ENCODE data around the gene OSER1.
A peak's percentile ranks its signal among the peaks of the same experiment; 100 is the strongest.
"Not testable (repeated sequence)": the region's sequence is repeated elsewhere in the genome, so short reads cannot be mapped to it uniquely, and the experiment has no call there.

The OSER1 gene

GRCh38 chr20:44200371-44200770 is 10.2 kb downstream of the OSER1 start:
- no peak for DNase-seq (ENCODE audit: low read depth)

GRCh38 chr20:44199877-44200276 is 10.7 kb downstream of the OSER1 start:
- no peak for DNase-seq (ENCODE audit: low read depth)

GRCh38 chr20:44198872-44199271 is 11.7 kb downstream of the OSER1 start:
- no peak for DNase-seq (ENCODE audit: low read depth)

- no peak for DNase-seq (ENCODE audit: low read depth)
These were observed 14.3 kb downstream of the OSER1 start for GRCh38 chr20:44196271-44196670.

- no peak for DNase-seq (ENCODE audit: low read depth)
These were observed 15.0 kb downstream of the OSER1 start for GRCh38 chr20:44195605-44196004.

GRCh38 chr20:44193801-44194200 is 16.8 kb downstream of the OSER1 start:
- DNase-seq (ENCODE audit: low read depth), result no peak

GRCh38 chr20:44191640-44192039 is 18.9 kb downstream of the OSER1 start:
- not testable (repeated sequence) for DNase-seq (ENCODE audit: low read depth)

- DNase-seq (ENCODE audit: low read depth), result peak; percentile 81
These were observed 20.2 kb downstream of the OSER1 start for GRCh38 chr20:44190197-44190852.

GRCh38 chr20:44188752-44189151 is 21.8 kb downstream of the OSER1 start:
- no peak for DNase-seq (ENCODE audit: low read depth)

GRCh38 chr20:44187772-44188709 is 22.5 kb downstream of the OSER1 start:
- DNase-seq (ENCODE audit: low read depth), result no peak

- peak; percentile 83 for DNase-seq (ENCODE audit: low read depth)
These were observed 23.4 kb downstream of the OSER1 start, which contains the start of gene JPH2 for GRCh38 chr20:44187054-44187771. Gene JPH2 (minus strand): TSS chr20:44187188. CDS start chr20:44186705, 483 bp downstream.

GRCh38 chr20:44186674-44187053 is 23.9 kb downstream of the OSER1 start:
- DNase-seq (ENCODE audit: low read depth), result no peak

GRCh38 chr20:44186201-44186600 is 24.4 kb downstream of the OSER1 start:
- no peak for DNase-seq (ENCODE audit: low read depth)

GRCh38 chr20:44185574-44185973 is 25.0 kb downstream of the OSER1 start:
- DNase-seq (ENCODE audit: low read depth), result no peak

GRCh38 chr20:44183282-44183681 is 27.3 kb downstream of the OSER1 start:
- no peak for DNase-seq (ENCODE audit: low read depth)

GRCh38 chr20:44182863-44183262 is 27.7 kb downstream of the OSER1 start:
- no peak for DNase-seq (ENCODE audit: low read depth)

GRCh38 chr20:44182135-44182765 is 28.3 kb downstream of the OSER1 start:
- DNase-seq (ENCODE audit: low read depth), result no peak

- DNase-seq (ENCODE audit: low read depth), result no peak
These were observed 29.0 kb downstream of the OSER1 start for GRCh38 chr20:44181611-44182010.

- no peak for DNase-seq (ENCODE audit: low read depth)
These were observed 29.8 kb downstream of the OSER1 start for GRCh38 chr20:44180814-44181213.

- DNase-seq (ENCODE audit: low read depth), result no peak
These were observed 33.6 kb downstream of the OSER1 start for GRCh38 chr20:44176833-44177534.

GRCh38 chr20:44174996-44175765 is 35.4 kb downstream of the OSER1 start:
- no peak for DNase-seq (ENCODE audit: low read depth)

All from HS-5 (cell line).